Endodermal cell (in vitro differentiated cells): ENCODE measurements around the gene COLEC12. TPM values are rescaled to one million over a fixed set of nuclear protein-coding genes. Genes with fewer than 3 reads are reported as not detected.

Experiments used
- DNase-seq: peaks from one replicate; pipeline ENCODE4 v3.0.0-alpha.2; 2017
- H3K27ac ChIP-seq: 2 replicates; pipeline ENCODE4 v1.5.1; 2013; ENCODE audit warnings: mild to moderate bottlenecking, low read depth, low read length, moderate library complexity
- H3K27me3 ChIP-seq: 2 replicates; pipeline ENCODE4 v1.6.1; 2013; ENCODE audit warnings: mild to moderate bottlenecking, low read length, moderate library complexity; ENCODE audit not compliant: insufficient read depth, control insufficient read depth, poor library complexity, severe bottlenecking
- H3K36me3 ChIP-seq: 2 replicates; pipeline ENCODE4 v1.7.0; 2013; ENCODE audit warnings: mild to moderate bottlenecking, low read length, moderate library complexity; ENCODE audit not compliant: control insufficient read depth, insufficient read depth
- H3K4me1 ChIP-seq: one replicate; pipeline ENCODE4 v1.7.0; 2013; ENCODE audit warnings: low read length; ENCODE audit not compliant: control insufficient read depth, insufficient read depth
- H3K4me3 ChIP-seq: 2 replicates; pipeline ENCODE4 v1.5.1; 2013; ENCODE audit warnings: mild to moderate bottlenecking, low read length, moderate library complexity
- H3K9ac ChIP-seq: 2 replicates; pipeline ENCODE4 v1.6.1; 2013; ENCODE audit warnings: mild to moderate bottlenecking, low read length, moderate library complexity; ENCODE audit not compliant: poor library complexity, severe bottlenecking; ENCODE audit errors: extremely low read depth
- H3K9me3 ChIP-seq: 2 replicates; pipeline ENCODE4 v1.6.1; 2013; ENCODE audit warnings: mild to moderate bottlenecking, low read length, moderate library complexity; ENCODE audit not compliant: control insufficient read depth
- H3K27ac Mint-ChIP-seq: 2 replicates; pipeline ENCODE4 v1.8.0; 2020; ENCODE audit warnings: mixed read lengths
- H3K27me3 Mint-ChIP-seq: 2 replicates; pipeline ENCODE4 v1.8.0; 2021; ENCODE audit warnings: mild to moderate bottlenecking, mixed read lengths; ENCODE audit not compliant: insufficient read depth
- H3K36me3 Mint-ChIP-seq: 2 replicates; pipeline ENCODE4 v1.8.0; 2020; ENCODE audit warnings: low read depth, mixed read lengths
- H3K4me1 Mint-ChIP-seq: 2 replicates; pipeline ENCODE4 v1.8.0; 2020; ENCODE audit warnings: mixed read lengths
- H3K4me3 Mint-ChIP-seq: 2 replicates; pipeline ENCODE4 v1.8.0; 2020; ENCODE audit warnings: mild to moderate bottlenecking, moderate library complexity, mixed read lengths
- H3K9me3 Mint-ChIP-seq: 2 replicates; pipeline ENCODE4 v1.8.0; 2020; ENCODE audit warnings: mild to moderate bottlenecking, mixed read lengths
- WGBS, 2 experiments: methylation state at CpG; one replicate each; pipeline versions ENCODE4 v1.1.5 to v1.1.7; 2013; ENCODE audit warnings: missing lambda C conversion rate in 2 of 2, mixed read lengths in 1 of 2; ENCODE audit not compliant: insufficient coverage in 1 of 2, insufficient read length in 1 of 2; 5-methylcytosine and 5-hydroxymethylcytosine counted together
- total RNA-seq, 2 donors: library from RNA; stranded (reverse); fragmentation: NEBNext Ultra II Directional in 1 of 2; extraction: Animal tissue kit (Norgen Biotek cat#: 25700) in 1 of 2; gene quantifications; 2 replicates in 1 of 2; 3 replicates in 1 of 2; pipeline ENCODE4 v1.2.1, GENCODE V29; 2021
- TF ChIP-seq, protein P1 (sequence below): fragments of 200-600 bp; sonication (generic); conservative IDR thresholded peaks from 2 replicates; pipeline ENCODE4 v1.5.0; 2021; ENCODE audit warnings: antibody characterized with exemption, mild to moderate bottlenecking

COLEC12 gene
- total RNA-seq, 2 donors from 2014 or later = 123 TPM

DNA sequence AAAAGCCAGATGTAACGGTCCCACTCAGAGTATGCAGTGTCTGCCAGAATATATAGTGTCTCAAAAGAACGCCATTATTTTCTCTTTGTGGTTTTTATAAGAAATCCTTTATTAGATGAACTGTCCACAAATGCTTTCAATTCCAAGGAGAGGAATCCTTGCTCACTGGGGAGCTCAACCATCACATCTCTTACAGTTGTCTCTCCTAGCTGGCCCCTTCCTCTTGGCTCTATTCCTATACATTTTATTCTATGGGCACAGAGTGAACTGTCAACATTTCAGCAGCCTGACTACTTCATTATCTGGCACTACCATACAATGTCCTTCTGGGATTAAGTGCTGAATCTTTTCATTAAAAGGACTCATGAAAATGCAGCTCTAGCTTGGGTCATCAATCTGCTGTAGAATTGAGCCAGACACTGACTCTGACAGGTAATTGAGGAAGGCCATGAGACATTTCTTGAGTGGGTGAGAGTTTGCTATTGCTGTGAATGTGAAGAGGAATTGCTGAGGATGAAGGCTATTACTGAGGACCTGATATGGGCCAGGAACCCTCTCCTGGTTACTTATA, 136.2 kb downstream of the COLEC12 start:
- H3K36me3 ChIP-seq = peaks cover 72% of the 10 kb centered on the region
- H3K4me3 ChIP-seq = no peak overlapping the region
- Mint-ChIP-seq H3K27me3 (no peaks in the 10 kb centered on the region), H3K4me1 (peaks cover 28% of the 10 kb centered on the region), H3K4me3 (no peak overlapping the region), H3K36me3 (peaks cover 9% of the 10 kb centered on the region), H3K9me3 (no peaks in the 10 kb centered on the region), H3K27ac (no peak overlapping the region)
- no peaks in the 10 kb centered on the region for H3K27me3 ChIP-seq
- H3K9ac ChIP-seq = no peak overlapping the region
- no peaks in the 10 kb centered on the region for H3K9me3 ChIP-seq
- TF ChIP-seq, protein P1, sequence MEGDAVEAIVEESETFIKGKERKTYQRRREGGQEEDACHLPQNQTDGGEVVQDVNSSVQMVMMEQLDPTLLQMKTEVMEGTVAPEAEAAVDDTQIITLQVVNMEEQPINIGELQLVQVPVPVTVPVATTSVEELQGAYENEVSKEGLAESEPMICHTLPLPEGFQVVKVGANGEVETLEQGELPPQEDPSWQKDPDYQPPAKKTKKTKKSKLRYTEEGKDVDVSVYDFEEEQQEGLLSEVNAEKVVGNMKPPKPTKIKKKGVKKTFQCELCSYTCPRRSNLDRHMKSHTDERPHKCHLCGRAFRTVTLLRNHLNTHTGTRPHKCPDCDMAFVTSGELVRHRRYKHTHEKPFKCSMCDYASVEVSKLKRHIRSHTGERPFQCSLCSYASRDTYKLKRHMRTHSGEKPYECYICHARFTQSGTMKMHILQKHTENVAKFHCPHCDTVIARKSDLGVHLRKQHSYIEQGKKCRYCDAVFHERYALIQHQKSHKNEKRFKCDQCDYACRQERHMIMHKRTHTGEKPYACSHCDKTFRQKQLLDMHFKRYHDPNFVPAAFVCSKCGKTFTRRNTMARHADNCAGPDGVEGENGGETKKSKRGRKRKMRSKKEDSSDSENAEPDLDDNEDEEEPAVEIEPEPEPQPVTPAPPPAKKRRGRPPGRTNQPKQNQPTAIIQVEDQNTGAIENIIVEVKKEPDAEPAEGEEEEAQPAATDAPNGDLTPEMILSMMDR = no peak
- no peak overlapping the region for H3K27ac ChIP-seq
- DNase-seq = no peak
- peaks cover 33% of the 10 kb centered on the region for H3K4me1 ChIP-seq
- 59% methylated on average over 2 of the region's 2 CpGs; no CpG with 5 or more reads in 1 of the 2 experiments for WGBS, 2 experiments

- H3K36me3 Mint-ChIP-seq = peaks cover 6% of the 10 kb centered on the region
- peaks cover 28% of the 10 kb centered on the region for H3K4me1 Mint-ChIP-seq
- Histone ChIP-seq H3K27me3 (no peaks in the 10 kb centered on the region), H3K36me3 (peaks cover 72% of the 10 kb centered on the region), H3K27ac (no peak overlapping the region), H3K4me3 (peak overlapping the region; percentile 44), H3K4me1 (peaks cover 33% of the 10 kb centered on the region), H3K9ac (no peak overlapping the region), H3K9me3 (no peaks in the 10 kb centered on the region)
- TF ChIP-seq, protein P1 = no peak
- no peaks in the 10 kb centered on the region for H3K9me3 Mint-ChIP-seq
- H3K27ac Mint-ChIP-seq = no peak overlapping the region
- WGBS, 2 experiments = 78 to 87% methylated on average over 7 to 10 of the region's 11 CpGs
- H3K4me3 Mint-ChIP-seq = no peak overlapping the region
- no peaks in the 10 kb centered on the region for H3K27me3 Mint-ChIP-seq
- no peak for DNase-seq
Measured at GRCh38 chr18:363301-364085, 137.0 kb downstream of the COLEC12 start.

DNA sequence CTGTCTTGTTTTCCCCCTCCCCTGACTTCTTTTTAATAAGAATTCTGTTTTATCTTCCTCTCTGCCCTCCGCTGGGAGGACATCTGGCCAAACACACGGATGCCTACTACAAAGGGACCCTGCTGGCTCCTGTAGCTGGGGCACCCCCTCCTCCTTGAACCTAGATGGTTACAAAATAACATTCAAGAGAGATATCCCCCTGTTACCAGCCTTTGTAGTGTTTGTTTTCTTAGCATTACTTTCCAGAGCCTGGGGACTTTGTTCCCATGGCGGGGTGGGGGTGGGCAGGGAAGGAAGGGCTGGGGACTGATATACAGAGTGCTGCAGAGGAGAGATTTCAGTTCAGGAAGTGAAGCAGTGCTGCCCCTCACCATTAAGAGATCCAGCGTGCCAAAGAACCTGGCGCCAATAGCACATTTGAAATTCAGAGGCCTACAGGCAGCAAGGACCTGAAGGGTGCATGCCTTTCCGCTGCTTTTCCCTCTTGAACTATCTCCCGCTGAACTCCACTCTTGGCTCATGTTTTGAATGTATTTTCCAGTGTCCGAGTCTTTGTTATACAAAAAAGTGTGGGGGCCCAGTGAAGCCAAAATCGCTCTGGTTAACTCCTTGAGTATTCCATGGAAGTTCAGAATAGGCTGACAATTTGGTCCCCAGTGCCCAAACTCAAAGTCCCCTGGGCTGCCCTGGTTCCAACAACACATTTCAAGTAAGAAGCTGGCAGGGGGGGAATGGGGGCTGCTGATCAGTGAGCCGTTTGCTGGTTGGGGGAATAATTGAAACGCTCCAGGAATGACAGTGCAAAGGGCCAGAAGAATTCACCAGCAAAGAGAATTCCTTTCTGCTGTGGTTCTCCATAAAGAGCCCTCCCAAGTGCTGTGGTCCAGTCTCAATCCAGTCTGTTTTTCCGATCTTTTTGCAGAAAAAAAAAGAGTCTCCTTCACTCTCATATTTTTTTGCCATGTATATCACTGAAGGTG, 137.9 kb downstream of the COLEC12 start:
- TF ChIP-seq, protein P1 = no peak
- Histone ChIP-seq H3K36me3 (peaks cover 67% of the 10 kb centered on the region), H3K27ac (peak overlapping the region; percentile 84), H3K4me1 (peaks cover 32% of the 10 kb centered on the region), H3K9me3 (no peaks in the 10 kb centered on the region), H3K27me3 (no peaks in the 10 kb centered on the region), H3K4me3 (peak overlapping the region; percentile 44), H3K9ac (peak overlapping the region; percentile 2)
- no peak overlapping the region for H3K4me3 Mint-ChIP-seq
- no peaks in the 10 kb centered on the region for H3K27me3 Mint-ChIP-seq
- H3K36me3 Mint-ChIP-seq = peaks cover 6% of the 10 kb centered on the region
- peaks cover 28% of the 10 kb centered on the region for H3K4me1 Mint-ChIP-seq
- no peaks in the 10 kb centered on the region for H3K9me3 Mint-ChIP-seq
- 62 to 63% methylated on average over 9 to 12 of the region's 12 CpGs for WGBS, 2 experiments
- no peak for DNase-seq
- peak overlapping the region; percentile 32 for H3K27ac Mint-ChIP-seq
